HEK293T (cell line): Measurements from ENCODE around the gene STAT5B.

Experiments used
- ARNT ChIP-seq: fragments of 450-650 bp; IDR thresholded peaks from 2 replicates; pipeline ENCODE4 v1.6.1; 2017; ENCODE audit warnings: mild to moderate bottlenecking
- BHLHE40 ChIP-seq: fragments of 450-650 bp; IDR thresholded peaks from 2 replicates; pipeline ENCODE4 v1.6.1; 2016; ENCODE audit warnings: mild to moderate bottlenecking, moderate library complexity, borderline replicate concordance
- ELF4 ChIP-seq: fragments of 450-650 bp; IDR thresholded peaks from 2 replicates; pipeline ENCODE4 v1.6.1; 2017; ENCODE audit warnings: antibody characterized with exemption
- FOXA1 ChIP-seq: fragments of 450-650 bp; IDR thresholded peaks from 2 replicates; pipeline ENCODE4 v1.6.1; 2016; ENCODE audit warnings: mild to moderate bottlenecking
- FOXK2 ChIP-seq: fragments of 450-650 bp; IDR thresholded peaks from 2 replicates; pipeline ENCODE4 v1.6.1; 2016; ENCODE audit warnings: mild to moderate bottlenecking
- FOXM1 ChIP-seq: fragments of 450-650 bp; IDR thresholded peaks from 2 replicates; pipeline ENCODE4 v1.6.1; 2017; ENCODE audit warnings: mild to moderate bottlenecking, borderline replicate concordance
- HDGF ChIP-seq: fragments of 450-650 bp; IDR thresholded peaks from 2 replicates; pipeline ENCODE4 v1.6.1; 2017; ENCODE audit warnings: antibody characterized with exemption, borderline replicate concordance
- LEF1 ChIP-seq: fragments of 450-650 bp; IDR thresholded peaks from 2 replicates; pipeline ENCODE4 v1.6.1; 2017; ENCODE audit warnings: mild to moderate bottlenecking, borderline replicate concordance
- NFRKB ChIP-seq: fragments of 450-650 bp; IDR thresholded peaks from 2 replicates; pipeline ENCODE4 v1.6.1; 2016; ENCODE audit warnings: mild to moderate bottlenecking, moderate library complexity
- SP1 ChIP-seq: fragments of 450-650 bp; IDR thresholded peaks from 2 replicates; pipeline ENCODE4 v1.6.1; 2017
- SUZ12 ChIP-seq: fragments of 450-650 bp; IDR thresholded peaks from 2 replicates; pipeline ENCODE4 v1.6.1; 2016; ENCODE audit warnings: mild to moderate bottlenecking
- TARDBP ChIP-seq: fragments of 450-650 bp; IDR thresholded peaks from 2 replicates; pipeline ENCODE4 v1.6.1; 2016
- ZNF384 ChIP-seq: fragments of 450-650 bp; IDR thresholded peaks from 2 replicates; pipeline ENCODE4 v1.6.1; 2016

DNA sequence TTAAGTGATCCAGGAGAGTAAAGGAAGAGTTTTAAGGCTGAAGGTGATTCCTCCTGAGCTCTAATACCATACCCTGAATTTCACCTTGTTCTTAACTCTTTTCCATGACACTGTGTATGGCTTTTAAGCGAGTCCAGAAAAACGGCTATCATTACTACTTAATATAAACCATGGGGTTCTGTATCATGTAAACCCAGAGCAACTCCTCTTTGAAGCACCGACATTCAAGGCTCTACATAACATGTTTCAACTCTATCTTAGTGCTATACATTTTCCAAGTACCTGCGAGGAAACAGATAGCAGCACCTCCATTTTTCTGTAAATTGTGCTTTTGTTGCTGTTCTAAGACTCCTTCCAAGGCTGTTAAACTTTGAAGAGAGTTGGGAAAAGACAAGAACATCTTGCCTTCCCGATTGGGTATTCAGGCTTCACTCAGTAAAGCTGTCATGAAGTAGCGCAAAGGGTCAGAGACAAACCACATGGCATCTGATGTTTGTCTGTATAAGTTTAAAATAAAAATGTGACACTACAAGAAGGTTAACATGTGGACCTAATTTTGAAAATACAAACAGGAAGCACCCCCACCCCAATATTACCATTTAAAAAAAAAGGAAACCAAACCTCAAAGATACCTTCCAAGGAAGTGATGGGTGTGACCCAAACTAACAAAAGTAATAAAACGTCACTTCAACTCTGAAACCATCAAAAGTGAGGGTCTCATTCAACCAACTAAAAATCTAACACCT, 3.9 kb downstream of the STAT5B start:
- TF ChIP-seq SUZ12 (no peak), FOXM1 (no peak), FOXK2 (no peak), ELF4 (no peak), SP1 (no peak), BHLHE40 (no peak), TARDBP (no peak), LEF1 (no peak), ARNT (no peak), NFRKB (no peak), ZNF384 (no peak), HDGF (no peak), FOXA1 (no peak)
